ENCODE data around the gene GOLT1A.

GOLT1A gene

GRCh38 chr1:204217648-204218000, 3.8 kb upstream of the GOLT1A start:
- no peak for DNase-seq (ENCODE audit: low spot score)

- DNase-seq (ENCODE audit: low spot score): no peak
Observed at GRCh38 chr1:204216880-204217647, 3.3 kb upstream of the GOLT1A start.

GRCh38 chr1:204216236-204216635, 2.4 kb upstream of the GOLT1A start:
- DNase-seq (ENCODE audit: low spot score): no peak

- no peak for DNase-seq (ENCODE audit: low spot score)
Observed at GRCh38 chr1:204212715-204213114, 1.1 kb downstream of the GOLT1A start.

GRCh38 chr1:204211046-204211445, 2.7 kb downstream of the GOLT1A start:
- no peak for DNase-seq (ENCODE audit: low spot score)

GRCh38 chr1:204207136-204207616, 6.6 kb downstream of the GOLT1A start:
- DNase-seq (ENCODE audit: low spot score): peak; percentile 75

- no peak for DNase-seq (ENCODE audit: low spot score)
Observed at GRCh38 chr1:204206121-204206520, 7.7 kb downstream of the GOLT1A start.

GRCh38 chr1:204205486-204205885, 8.3 kb downstream of the GOLT1A start:
- no peak for DNase-seq (ENCODE audit: low spot score)

GRCh38 chr1:204204944-204205343, 8.8 kb downstream of the GOLT1A start:
- no peak for DNase-seq (ENCODE audit: low spot score)

- no peak for DNase-seq (ENCODE audit: low spot score)
Observed at GRCh38 chr1:204203206-204203767, 10.5 kb downstream of the GOLT1A start.

GRCh38 chr1:204202481-204202880, 11.3 kb downstream of the GOLT1A start:
- no peak for DNase-seq (ENCODE audit: low spot score)

- DNase-seq (ENCODE audit: low spot score): no peak
Observed at GRCh38 chr1:204201348-204202040, 12.3 kb downstream of the GOLT1A start.

GRCh38 chr1:204199579-204199978, 14.2 kb downstream of the GOLT1A start:
- DNase-seq (ENCODE audit: low spot score): no peak

GRCh38 chr1:204198348-204199340, 15.1 kb downstream of the GOLT1A start:
- DNase-seq (ENCODE audit: low spot score): no peak

- no peak for DNase-seq (ENCODE audit: low spot score)
Observed at GRCh38 chr1:204197068-204197467, 16.7 kb downstream of the GOLT1A start.

GRCh38 chr1:204196068-204196795, 17.6 kb downstream of the GOLT1A start, which contains the start of gene KISS1:
TSS of gene KISS1 (minus strand) at chr1:204196491. CDS start at chr1:204192876, 3,615 bp downstream.
- DNase-seq (ENCODE audit: low spot score): no peak

GRCh38 chr1:204194771-204195170, 19.0 kb downstream of the GOLT1A start:
- DNase-seq (ENCODE audit: low spot score): no peak

- no peak for DNase-seq (ENCODE audit: low spot score)
Observed at GRCh38 chr1:204194080-204194479, 19.7 kb downstream of the GOLT1A start.

- no peak for DNase-seq (ENCODE audit: low spot score)
Observed at GRCh38 chr1:204192589-204193352, 21.0 kb downstream of the GOLT1A start.

- DNase-seq (ENCODE audit: low spot score): no peak
Observed at GRCh38 chr1:204192046-204192445, 21.7 kb downstream of the GOLT1A start.

Measured in HuH-7.5 (cell line).